MM.1S (cell line): ENCODE data around the gene S100A8.

Experiments used
- EZH2 ChIP-seq: fragments of 300-600 bp; sonication (generic); optimal IDR thresholded peaks from 2 replicates; pipeline ENCODE3; 2017; ENCODE audit warnings: low read depth, mild to moderate bottlenecking, antibody characterized with exemption, low read length, mixed read lengths
- EZH2phosphoT487 ChIP-seq: fragments of 300-600 bp; sonication (generic); IDR thresholded peaks from 2 replicates; pipeline ENCODE4 v1.6.1; 2018; ENCODE audit warnings: antibody characterized with exemption, low read length
- TF ChIP-seq, protein P1 (sequence below): fragments of 300-600 bp; sonication (generic); IDR thresholded peaks from 2 replicates; pipeline ENCODE4 v1.5.1; 2016; ENCODE audit warnings: antibody characterized with exemption, low read length, mixed read lengths

DNA sequence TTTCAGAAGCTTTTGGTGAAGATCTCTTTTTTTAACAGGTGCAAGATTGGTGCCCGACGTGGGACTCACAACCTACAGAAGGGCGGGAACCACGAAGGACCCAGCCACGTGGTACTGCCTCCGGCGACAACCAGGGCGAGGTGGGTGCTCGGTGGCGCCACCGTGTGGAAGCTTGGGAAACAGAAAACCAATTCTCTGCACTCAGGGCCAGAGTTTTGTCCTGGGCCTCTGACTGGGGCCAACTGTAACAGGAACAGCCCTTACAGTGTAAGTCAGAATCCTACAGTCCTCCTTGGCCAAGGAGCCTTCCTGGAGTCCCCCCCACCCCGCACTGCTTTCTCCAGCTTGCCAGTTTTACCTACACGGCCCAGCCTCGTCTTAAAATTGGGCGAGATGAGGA is 13.9 kb upstream of the S100A8 start:
- TF ChIP-seq, protein P1, sequence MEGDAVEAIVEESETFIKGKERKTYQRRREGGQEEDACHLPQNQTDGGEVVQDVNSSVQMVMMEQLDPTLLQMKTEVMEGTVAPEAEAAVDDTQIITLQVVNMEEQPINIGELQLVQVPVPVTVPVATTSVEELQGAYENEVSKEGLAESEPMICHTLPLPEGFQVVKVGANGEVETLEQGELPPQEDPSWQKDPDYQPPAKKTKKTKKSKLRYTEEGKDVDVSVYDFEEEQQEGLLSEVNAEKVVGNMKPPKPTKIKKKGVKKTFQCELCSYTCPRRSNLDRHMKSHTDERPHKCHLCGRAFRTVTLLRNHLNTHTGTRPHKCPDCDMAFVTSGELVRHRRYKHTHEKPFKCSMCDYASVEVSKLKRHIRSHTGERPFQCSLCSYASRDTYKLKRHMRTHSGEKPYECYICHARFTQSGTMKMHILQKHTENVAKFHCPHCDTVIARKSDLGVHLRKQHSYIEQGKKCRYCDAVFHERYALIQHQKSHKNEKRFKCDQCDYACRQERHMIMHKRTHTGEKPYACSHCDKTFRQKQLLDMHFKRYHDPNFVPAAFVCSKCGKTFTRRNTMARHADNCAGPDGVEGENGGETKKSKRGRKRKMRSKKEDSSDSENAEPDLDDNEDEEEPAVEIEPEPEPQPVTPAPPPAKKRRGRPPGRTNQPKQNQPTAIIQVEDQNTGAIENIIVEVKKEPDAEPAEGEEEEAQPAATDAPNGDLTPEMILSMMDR, result peak; percentile 67
- TF ChIP-seq EZH2 (no peak), EZH2phosphoT487 (no peak)
